BJ (cell line): Measurements from ENCODE around the gene TC2N. TPM values are rescaled to one million over a fixed set of nuclear protein-coding genes. Genes with fewer than 3 reads are reported as not detected.

ENCODE experiments used
- CTCF ChIA-PET: fragments of 350-600 bp; formaldehyde crosslinking; extraction: SDS; loops from one replicate; lab custom pipeline; 2021; ENCODE audit warnings: antibody characterized with exemption, inconsistent platforms; lab: Yijun Ruan, JAX
- POLR2A ChIA-PET: fragments of 300-600 bp; sonication (Branson Sonifier 250); formaldehyde crosslinking; extraction: SDS; loops from one replicate; lab custom pipeline; 2021; ENCODE audit warnings: antibody characterized with exemption; lab: Charles Lee
- DNase-seq: peaks from one replicate; pipeline ENCODE4 v3.0.0-alpha.2; 2011; ENCODE audit warnings: low read depth
- H3K27me3 ChIP-seq: 2 replicates; pipeline ENCODE4 v1.6.0; 2011; ENCODE audit warnings: low read length; ENCODE audit not compliant: control insufficient read depth, insufficient read depth
- H3K36me3 ChIP-seq: 2 replicates; pipeline ENCODE4 v1.5.1; 2011; ENCODE audit warnings: low read length; ENCODE audit not compliant: control insufficient read depth, insufficient read depth
- H3K4me3 ChIP-seq: 2 replicates; pipeline ENCODE4 v1.5.1; 2011; ENCODE audit warnings: low read depth, mild to moderate bottlenecking, control low read depth, low read length
- polyA plus RNA-seq: library from polyadenylated mRNA; depleted of rRNA; stranded (reverse); fragments of >200 nt; gene quantifications from 2 replicates; pipeline ENCODE4 v1.2.3, GENCODE V29; 2011; rRNA removed
- TF ChIP-seq, protein P1 (sequence below): IDR thresholded peaks from 2 replicates; pipeline ENCODE4 v1.5.1; 2011; ENCODE audit warnings: low read depth, mild to moderate bottlenecking, control low read depth, inconsistent platforms, low read length, moderate library complexity; ENCODE audit not compliant: insufficient read depth

The TC2N gene
- polyA plus RNA-seq, 1 experiment: 0.05 TPM

DNA sequence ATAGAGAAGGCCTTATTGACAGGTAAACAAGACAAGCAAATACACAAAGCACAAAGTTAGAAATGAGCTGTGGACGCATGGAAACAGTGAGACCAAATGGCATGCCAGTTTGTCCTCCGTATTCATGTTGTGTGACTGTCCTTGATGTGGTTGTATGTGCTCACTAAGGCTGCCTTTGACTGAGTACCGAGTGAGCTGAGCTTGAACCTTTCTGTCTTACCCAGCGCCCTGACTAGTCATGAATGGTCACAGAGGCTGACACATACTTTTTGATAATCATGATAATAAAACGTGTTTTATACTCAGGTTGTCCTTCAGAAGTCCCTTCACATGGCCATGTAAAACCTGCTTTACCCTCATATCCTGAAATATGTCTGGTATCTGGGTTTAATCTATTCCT lies 134.9 kb downstream of the TC2N start:
- H3K4me3 ChIP-seq: no peak overlapping the region
- no peaks in the 10 kb centered on the region for H3K27me3 ChIP-seq
- ChIA-PET POLR2A (no interaction called here), CTCF (no interaction called here)
- H3K36me3 ChIP-seq: no peaks in the 10 kb centered on the region
- no peak for DNase-seq
- TF ChIP-seq, protein P1, sequence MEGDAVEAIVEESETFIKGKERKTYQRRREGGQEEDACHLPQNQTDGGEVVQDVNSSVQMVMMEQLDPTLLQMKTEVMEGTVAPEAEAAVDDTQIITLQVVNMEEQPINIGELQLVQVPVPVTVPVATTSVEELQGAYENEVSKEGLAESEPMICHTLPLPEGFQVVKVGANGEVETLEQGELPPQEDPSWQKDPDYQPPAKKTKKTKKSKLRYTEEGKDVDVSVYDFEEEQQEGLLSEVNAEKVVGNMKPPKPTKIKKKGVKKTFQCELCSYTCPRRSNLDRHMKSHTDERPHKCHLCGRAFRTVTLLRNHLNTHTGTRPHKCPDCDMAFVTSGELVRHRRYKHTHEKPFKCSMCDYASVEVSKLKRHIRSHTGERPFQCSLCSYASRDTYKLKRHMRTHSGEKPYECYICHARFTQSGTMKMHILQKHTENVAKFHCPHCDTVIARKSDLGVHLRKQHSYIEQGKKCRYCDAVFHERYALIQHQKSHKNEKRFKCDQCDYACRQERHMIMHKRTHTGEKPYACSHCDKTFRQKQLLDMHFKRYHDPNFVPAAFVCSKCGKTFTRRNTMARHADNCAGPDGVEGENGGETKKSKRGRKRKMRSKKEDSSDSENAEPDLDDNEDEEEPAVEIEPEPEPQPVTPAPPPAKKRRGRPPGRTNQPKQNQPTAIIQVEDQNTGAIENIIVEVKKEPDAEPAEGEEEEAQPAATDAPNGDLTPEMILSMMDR: no peak

GRCh38 chr14:91731986-91732385 lies 135.3 kb downstream of the TC2N start, which contains the start of gene CATSPERB:
CATSPERB (minus strand) TSS chr14:91732086; CDS start chr14:91729479, 2,607 bp downstream.
- POLR2A ChIA-PET: no interaction called here
- TF ChIP-seq, protein P1: no peak
- no peak for DNase-seq
- no peaks in the 10 kb centered on the region for H3K36me3 ChIP-seq
- no peak within 1 kb of the TSS for H3K4me3 ChIP-seq
- CTCF ChIA-PET: no interaction called here
- H3K27me3 ChIP-seq: no peaks in the 10 kb centered on the region

DNA sequence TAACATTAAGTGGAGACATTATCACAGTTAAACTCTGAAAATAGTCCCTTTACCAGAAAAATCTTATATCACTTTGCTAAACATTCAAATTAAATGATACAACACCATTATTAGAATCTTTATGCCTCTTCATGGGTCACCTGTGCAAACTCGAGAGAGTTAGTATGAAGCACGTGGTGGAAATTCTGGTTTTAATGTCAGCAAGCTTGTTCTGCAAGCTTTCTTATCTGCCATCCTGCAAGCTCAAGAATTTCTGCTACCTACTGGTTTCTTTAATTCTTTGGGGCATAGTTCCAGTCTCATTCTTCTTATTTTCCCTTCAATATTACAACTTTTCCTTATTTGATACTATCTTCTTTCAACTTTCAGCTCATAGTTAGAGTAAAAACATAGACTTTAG lies 136.3 kb downstream of the TC2N start:
- ChIA-PET POLR2A (no interaction called here), CTCF (no interaction called here)
- H3K36me3 ChIP-seq: no peaks in the 10 kb centered on the region
- H3K4me3 ChIP-seq: no peak overlapping the region
- TF ChIP-seq, protein P1: no peak
- no peak for DNase-seq
- H3K27me3 ChIP-seq: no peaks in the 10 kb centered on the region

- Histone ChIP-seq H3K27me3 (no peaks in the 10 kb centered on the region), H3K4me3 (no peak overlapping the region), H3K36me3 (no peaks in the 10 kb centered on the region)
- ChIA-PET CTCF (interaction anchor here (0.5 kb wide), 1 partner anchor 390 kb away, joined by 3 read pairs; no protein-coding TSS in a partner anchor), POLR2A (no interaction called here)
- DNase-seq: no peak
- TF ChIP-seq, protein P1: no peak
These were observed 137.6 kb downstream of the TC2N start for GRCh38 chr14:91729756-91730155.

Other genes starting within 250 kb of the TC2N start
- gene CATSPERB, start 135.4 kb downstream of the TC2N start, polyA plus RNA-seq: not detected in 2 replicates
- gene FBLN5, start 80.2 kb upstream of the TC2N start, polyA plus RNA-seq: 135 and 158 TPM in 2 replicates
- gene TRIP11, start 172.5 kb upstream of the TC2N start, polyA plus RNA-seq: 14.7 and 20.2 TPM in 2 replicates
- gene ATXN3, start 239.0 kb upstream of the TC2N start, polyA plus RNA-seq: 8.6 and 22.9 TPM in 2 replicates